ENCODE results near the gene TEX19. TPM values are rescaled to one million over a fixed set of nuclear protein-coding genes. Genes with fewer than 3 reads are reported as not detected.
A peak's percentile ranks its signal among the peaks of the same experiment; 100 is the strongest.

The TEX19 gene
- total RNA-seq, 4 donors from 2014 or later, result not detected

- DNase-seq (ENCODE audit: extremely low spot score), result no peak
- intact Hi-C loops (cut with DNase I), result no loop called here
- H3K27me3 ChIP-seq, result no peaks in the 10 kb centered on the region
- H3K36me3 ChIP-seq, result peaks cover 0 to 80% (median 42%) of the 10 kb centered on the region in 4 donors
- H3K4me1 ChIP-seq, result peaks cover 5 to 37% (median 22%) of the 10 kb centered on the region in 4 donors
- H3K27ac ChIP-seq (replicated peaks in 1 of 4), result peak overlapping the region in 1 of 4 donors; percentile 33
- WGBS, result 59% methylated on average over 19 of the region's 19 CpGs
- H3K9me3 ChIP-seq, result no peaks in the 10 kb centered on the region
- no peak for TF ChIP-seq POLR2AphosphoS5 (IDR thresholded peaks at IDR 0.05)
- TF ChIP-seq EP300 (IDR thresholded peaks at IDR 0.05), result no peak
- TF ChIP-seq POLR2A (IDR thresholded peaks at IDR 0.05; ENCODE audit: low read depth), result no peak
- no peak for TF ChIP-seq CTCF (IDR thresholded peaks at IDR 0.05)
- H3K4me3 ChIP-seq, result no peak overlapping the region
These were observed 37.8 kb downstream of the TEX19 start for GRCh38 chr17:82396601-82397435.

GRCh38 chr17:82397449-82398335 is 38.6 kb downstream of the TEX19 start:
- 87% methylated on average over 37 of the region's 38 CpGs for WGBS
- no peaks in the 10 kb centered on the region for H3K9me3 ChIP-seq

DNA sequence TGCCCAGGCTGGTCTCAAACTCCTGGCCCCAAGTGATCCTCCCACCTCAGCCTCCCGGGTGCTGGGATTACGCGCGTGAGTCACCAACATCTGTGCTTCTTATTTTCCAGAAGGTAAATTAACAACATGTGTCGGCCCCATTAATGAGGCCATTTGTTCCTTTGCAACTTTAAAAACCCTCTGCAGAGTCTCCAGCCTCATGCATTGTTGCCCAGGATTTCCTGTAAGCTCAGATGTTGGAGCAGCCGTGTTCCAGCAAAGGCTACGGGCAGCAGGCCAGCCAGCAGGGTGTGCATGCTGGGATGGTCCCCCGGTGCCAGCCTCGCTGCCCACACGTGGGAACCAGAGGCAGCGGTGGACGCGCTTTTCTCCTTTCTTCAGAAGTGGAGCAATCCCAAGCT is 40.0 kb downstream of the TEX19 start:
- intact Hi-C loops (cut with DNase I), result no loop called here
- TF ChIP-seq EP300 (IDR thresholded peaks at IDR 0.05), result no peak
- TF ChIP-seq POLR2AphosphoS5 (IDR thresholded peaks at IDR 0.05), result no peak
- TF ChIP-seq CTCF (IDR thresholded peaks at IDR 0.05), result no peak
- TF ChIP-seq POLR2A (IDR thresholded peaks at IDR 0.05; ENCODE audit: low read depth), result no peak

More at GRCh38 chr17:82397449-82398335, 38.6 kb downstream of the TEX19 start:
- Histone ChIP-seq H3K4me1 (peaks cover 5 to 37% (median 22%) of the 10 kb centered on the region in 4 donors), H3K36me3 (peaks cover 8 to 80% (median 42%) of the 10 kb centered on the region in 4 donors), H3K27ac (replicated peaks in 1 of 4) (no peak overlapping the region), H3K4me3 (no peak overlapping the region), H3K27me3 (no peaks in the 10 kb centered on the region)
- DNase-seq (ENCODE audit: extremely low spot score), result no peak
- intact Hi-C loops (cut with DNase I), result no loop called here
- TF ChIP-seq POLR2AphosphoS5 (IDR thresholded peaks at IDR 0.05), result no peak
- no peak for TF ChIP-seq CTCF (IDR thresholded peaks at IDR 0.05)
- no peak for TF ChIP-seq EP300 (IDR thresholded peaks at IDR 0.05)
- TF ChIP-seq POLR2A (IDR thresholded peaks at IDR 0.05; ENCODE audit: low read depth), result no peak

DNA sequence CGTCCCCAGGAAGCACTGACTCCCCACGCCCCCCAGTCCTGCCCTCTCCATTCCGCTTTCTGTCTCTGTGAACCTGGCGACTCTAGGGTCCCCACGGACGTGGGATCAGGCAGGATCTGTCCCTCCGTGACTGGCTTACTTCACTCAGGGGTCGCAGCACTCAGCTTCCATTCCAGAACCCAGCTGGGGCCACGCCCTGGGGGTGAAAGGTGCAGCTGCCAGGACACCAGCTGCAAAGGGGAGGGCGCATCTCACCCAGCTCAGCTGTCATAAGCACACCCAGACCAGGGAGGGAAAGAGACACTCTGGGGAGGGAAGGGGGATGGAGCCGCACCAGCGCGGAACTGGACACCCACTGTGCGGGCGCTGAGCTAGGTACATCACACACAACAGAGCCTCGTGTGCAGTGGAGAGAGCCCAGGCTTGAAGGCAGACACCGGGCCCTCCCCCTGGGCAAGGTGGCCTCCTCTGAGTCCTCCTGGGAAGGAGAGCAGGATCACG is 40.6 kb downstream of the TEX19 start:
- intact Hi-C loops (cut with DNase I), result no loop called here
- Histone ChIP-seq H3K4me3 (no peak overlapping the region), H3K9me3 (no peaks in the 10 kb centered on the region), H3K27ac (replicated peaks in 1 of 4) (peak overlapping the region in 2 of 4 donors; percentile 20 to 30), H3K27me3 (no peaks in the 10 kb centered on the region), H3K4me1 (peaks cover 5 to 37% (median 22%) of the 10 kb centered on the region in 4 donors), H3K36me3 (peaks cover 24 to 81% (median 43%) of the 10 kb centered on the region in 4 donors)
- no peak for TF ChIP-seq POLR2AphosphoS5 (IDR thresholded peaks at IDR 0.05)
- no peak for TF ChIP-seq POLR2A (IDR thresholded peaks at IDR 0.05; ENCODE audit: low read depth)
- no peak for TF ChIP-seq CTCF (IDR thresholded peaks at IDR 0.05)
- no peak for TF ChIP-seq EP300 (IDR thresholded peaks at IDR 0.05)
- DNase-seq (ENCODE audit: extremely low spot score), result no peak
- 70% methylated on average over 13 of the region's 18 CpGs for WGBS

More for the DNA sequence above, 40.0 kb downstream of the TEX19 start:
- H3K36me3 ChIP-seq, result peaks cover 20 to 81% (median 42%) of the 10 kb centered on the region in 4 donors
- no peak overlapping the region for H3K4me3 ChIP-seq
- DNase-seq (ENCODE audit: extremely low spot score), result no peak
- 62% methylated on average over 13 of the region's 13 CpGs for WGBS
- H3K27ac ChIP-seq (replicated peaks in 1 of 4), result peak overlapping the region in 1 of 4 donors; percentile 20
- no peaks in the 10 kb centered on the region for H3K27me3 ChIP-seq
- no peaks in the 10 kb centered on the region for H3K9me3 ChIP-seq
- H3K4me1 ChIP-seq, result peaks cover 5 to 37% (median 22%) of the 10 kb centered on the region in 4 donors

Measured in esophagus muscularis mucosa (tissue), 4 donors.